ENCODE results near the gene CIROP.

Gene CIROP

GRCh38 chr14:23104591-23105347, at the start of gene CIROP:
CIROP (minus strand) TSS chr14:23104989; CDS start chr14:23104920, 69 bp downstream.
- no peak for DNase-seq (ENCODE audit: low read depth, low spot score)

GRCh38 chr14:23153851-23154796, 49.3 kb upstream of the CIROP start:
- no peak for DNase-seq (ENCODE audit: low read depth, low spot score)

- DNase-seq (ENCODE audit: low read depth, low spot score), result no peak
Measured at GRCh38 chr14:23151342-23151741, 46.6 kb upstream of the CIROP start.

GRCh38 chr14:23149745-23150144, 45.0 kb upstream of the CIROP start:
- no peak for DNase-seq (ENCODE audit: low read depth, low spot score)

- DNase-seq (ENCODE audit: low read depth, low spot score), result no peak
Measured at GRCh38 chr14:23148591-23149249, 43.9 kb upstream of the CIROP start.

GRCh38 chr14:23147676-23148075, 42.9 kb upstream of the CIROP start:
- DNase-seq (ENCODE audit: low read depth, low spot score), result no peak

GRCh38 chr14:23146980-23147379, 42.2 kb upstream of the CIROP start:
- DNase-seq (ENCODE audit: low read depth, low spot score), result no peak

GRCh38 chr14:23146351-23146910, 41.6 kb upstream of the CIROP start:
- no peak for DNase-seq (ENCODE audit: low read depth, low spot score)

- no peak for DNase-seq (ENCODE audit: low read depth, low spot score)
Measured at GRCh38 chr14:23145794-23146350, 41.1 kb upstream of the CIROP start.

- no peak for DNase-seq (ENCODE audit: low read depth, low spot score)
Measured at GRCh38 chr14:23143911-23144310, 39.1 kb upstream of the CIROP start.

GRCh38 chr14:23142826-23143225, 38.0 kb upstream of the CIROP start:
- DNase-seq (ENCODE audit: low read depth, low spot score), result no peak

- DNase-seq (ENCODE audit: low read depth, low spot score), result no peak
Measured at GRCh38 chr14:23141706-23142444, 37.1 kb upstream of the CIROP start.

GRCh38 chr14:23140371-23140770, 35.6 kb upstream of the CIROP start:
- no peak for DNase-seq (ENCODE audit: low read depth, low spot score)

GRCh38 chr14:23139874-23140273, 35.1 kb upstream of the CIROP start:
- no peak for DNase-seq (ENCODE audit: low read depth, low spot score)

GRCh38 chr14:23137813-23138535, 33.2 kb upstream of the CIROP start:
- no peak for DNase-seq (ENCODE audit: low read depth, low spot score)

GRCh38 chr14:23137192-23137812, 32.5 kb upstream of the CIROP start:
- DNase-seq (ENCODE audit: low read depth, low spot score), result no peak

- no peak for DNase-seq (ENCODE audit: low read depth, low spot score)
Measured at GRCh38 chr14:23136566-23137133, 31.9 kb upstream of the CIROP start.

- DNase-seq (ENCODE audit: low read depth, low spot score), result no peak
Measured at GRCh38 chr14:23132970-23133369, 28.2 kb upstream of the CIROP start.

- DNase-seq (ENCODE audit: low read depth, low spot score), result no peak
Measured at GRCh38 chr14:23131482-23131881, 26.7 kb upstream of the CIROP start.

Data from iPS DF 19.7 (cell line).